GM08714 (cell line): ENCODE measurements around the gene ALDH7A1.

Experiments used
- H3K4me3 ChIP-seq: fragments of 200-500 bp; sonication (Bioruptor generic); 2 replicates; pipeline ENCODE4 v1.5.1; 2014; ENCODE audit warnings: mild to moderate bottlenecking, low read length, inconsistent platforms
- ZNF274 ChIP-seq: IDR thresholded peaks from 2 replicates; pipeline ENCODE4 v1.6.1; 2012; ENCODE audit warnings: mild to moderate bottlenecking, low read depth, low read length

Gene ALDH7A1

DNA sequence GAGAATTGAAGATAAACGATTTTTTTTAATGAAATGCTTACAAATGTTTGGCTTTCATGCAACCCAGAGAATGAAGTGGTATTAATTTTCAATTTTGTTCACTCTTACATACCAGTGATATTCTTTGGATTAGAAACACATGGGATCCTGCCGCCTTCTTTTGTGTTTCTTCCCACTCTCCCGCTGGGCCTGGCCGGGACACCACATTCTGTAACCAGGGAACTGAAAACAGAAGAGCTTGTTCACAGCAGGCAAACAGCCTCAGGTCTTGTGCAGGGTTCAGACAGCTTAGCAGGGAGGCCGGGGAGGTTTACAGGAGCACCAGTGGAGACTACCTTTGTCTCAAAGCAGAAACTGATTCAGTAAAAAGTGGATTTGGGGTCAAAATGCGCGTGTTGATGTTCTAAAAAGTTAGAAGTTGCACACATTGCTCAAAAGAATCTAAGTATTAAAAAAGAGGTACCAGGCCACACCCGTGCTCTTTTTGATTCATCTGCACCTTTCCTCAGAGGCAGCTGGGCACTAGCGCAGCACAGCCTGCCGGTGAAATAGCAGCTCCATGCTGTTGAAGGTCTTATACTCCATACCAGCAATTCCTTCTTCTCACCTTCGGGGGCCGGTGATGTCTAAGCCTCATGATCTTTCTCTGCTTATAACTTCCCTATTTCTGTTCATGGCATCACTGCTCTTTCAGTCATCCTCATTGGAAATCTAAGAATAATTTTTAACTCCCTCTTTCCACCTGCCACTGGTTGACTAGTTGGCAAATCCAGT is 104.7 kb downstream of the ALDH7A1 start:
- no peak for TF ChIP-seq ZNF274

DNA sequence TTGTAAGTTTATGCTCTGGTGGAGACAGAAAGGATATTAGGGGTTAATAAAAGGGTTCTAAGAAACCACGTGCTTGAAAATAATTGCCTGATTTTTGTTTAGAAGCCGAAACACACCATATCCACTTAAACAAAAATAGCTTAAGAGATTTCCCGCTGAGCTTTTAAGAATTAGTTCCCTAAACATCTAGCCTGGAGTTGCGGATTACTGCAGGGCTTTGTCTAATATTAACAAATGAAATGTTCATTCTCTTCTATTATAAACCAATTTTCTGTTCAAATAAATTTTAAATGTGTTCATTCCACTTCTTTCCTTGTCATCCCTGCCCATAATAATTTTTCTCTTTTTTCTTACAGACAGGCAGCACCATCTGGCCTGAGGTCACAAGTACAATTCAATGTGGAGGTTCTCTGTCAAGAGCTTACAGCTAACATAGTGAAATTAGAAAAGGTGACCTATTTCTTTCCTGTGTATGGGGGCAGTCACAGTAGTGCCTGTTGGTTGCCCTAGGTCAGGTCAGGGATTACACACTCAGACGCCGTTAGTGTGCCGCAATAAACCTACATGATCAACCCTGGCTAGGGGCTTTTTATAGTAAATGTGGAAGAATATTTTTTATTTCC is 106.5 kb downstream of the ALDH7A1 start:
- H3K4me3 ChIP-seq, result no peak overlapping the region
- TF ChIP-seq ZNF274, result no peak

More for the DNA sequence above, 104.7 kb downstream of the ALDH7A1 start:
- H3K4me3 ChIP-seq, result no peak overlapping the region

GRCh38 chr5:126487596-126487995 is 107.4 kb downstream of the ALDH7A1 start:
- H3K4me3 ChIP-seq, result no peak overlapping the region
- no peak for TF ChIP-seq ZNF274

DNA sequence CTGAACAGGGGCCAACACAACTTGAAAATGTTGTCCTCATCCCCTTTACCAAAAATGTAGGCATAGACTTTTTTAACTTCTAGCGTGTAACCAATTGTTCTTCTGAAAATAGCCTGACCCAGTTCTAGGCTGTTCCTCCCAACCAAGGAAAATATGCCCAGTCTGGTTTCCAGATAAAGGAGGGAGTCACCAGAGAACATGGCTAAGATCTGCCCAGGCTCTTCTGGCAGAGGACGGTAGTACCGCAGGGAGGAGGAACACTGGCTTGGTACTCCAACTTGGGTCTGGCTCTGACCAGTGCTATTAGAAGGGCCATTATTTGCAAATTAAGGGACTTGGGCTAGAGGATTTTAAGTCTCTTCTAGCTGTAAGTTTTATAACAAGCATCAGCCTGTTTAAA is 108.7 kb downstream of the ALDH7A1 start:
- TF ChIP-seq ZNF274, result no peak
- no peak overlapping the region for H3K4me3 ChIP-seq

DNA sequence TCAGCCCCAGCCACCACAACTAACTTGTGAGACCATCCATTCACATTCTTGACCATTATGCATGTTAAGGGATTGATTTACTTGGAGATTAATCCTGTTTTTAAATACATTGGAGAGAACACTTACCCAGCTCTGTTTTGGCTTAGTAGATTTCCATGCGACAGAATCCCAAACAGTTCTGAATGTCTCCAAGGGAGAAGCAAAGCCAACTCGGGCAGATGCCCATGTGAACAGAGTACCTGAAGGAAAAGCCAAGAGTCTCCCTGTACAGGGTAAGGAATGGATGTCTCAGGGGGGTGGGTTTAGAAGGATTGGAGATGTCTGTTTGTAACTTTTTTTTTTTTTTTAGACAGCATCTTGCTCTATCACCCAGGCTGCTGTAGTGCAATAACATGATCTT is 110.8 kb downstream of the ALDH7A1 start:
- TF ChIP-seq ZNF274, result no peak

DNA sequence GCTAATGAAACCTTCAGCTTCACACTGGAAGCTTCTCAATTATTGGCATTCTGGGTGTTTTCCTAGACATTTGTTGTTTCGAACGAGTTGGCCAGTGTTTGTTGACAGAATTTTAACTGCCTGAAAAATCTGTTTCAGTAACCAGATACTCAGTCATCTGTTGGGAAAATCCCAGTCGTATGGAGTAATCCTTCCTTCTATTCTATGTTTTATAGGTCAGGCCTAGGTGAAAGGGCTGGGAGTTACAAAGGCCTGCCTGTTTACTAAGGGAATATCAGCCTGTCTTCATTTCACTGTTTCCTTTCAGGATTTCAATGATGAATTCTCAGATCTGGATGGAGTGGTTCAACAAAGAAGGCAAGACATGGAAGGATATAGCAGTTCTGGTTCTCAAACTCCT is 111.9 kb downstream of the ALDH7A1 start:
- no peak for TF ChIP-seq ZNF274

More for the DNA sequence above, 110.8 kb downstream of the ALDH7A1 start:
- H3K4me3 ChIP-seq, result no peak overlapping the region

GRCh38 chr5:126482591-126482990 is 112.4 kb downstream of the ALDH7A1 start:
- no peak for TF ChIP-seq ZNF274
- no peak overlapping the region for H3K4me3 ChIP-seq

More for the DNA sequence above, 111.9 kb downstream of the ALDH7A1 start:
- H3K4me3 ChIP-seq, result no peak overlapping the region

- H3K4me3 ChIP-seq, result no peak overlapping the region
- TF ChIP-seq ZNF274, result no peak
These were observed 113.8 kb downstream of the ALDH7A1 start for GRCh38 chr5:126481243-126481642.
